GM18867 (cell line): Measurements from ENCODE around the gene KLHL20.
"Not testable (repeated sequence)": the region's sequence is repeated elsewhere in the genome, so short reads cannot be mapped to it uniquely, and the experiment has no call there.

Experiments used
- ATAC-seq: cut with Tn5 transposase; IDR thresholded peaks from one replicate; pipeline ENCODE4 v1.9.1; 2021; ENCODE audit warnings: mild to moderate bottlenecking, moderate library complexity; ENCODE audit not compliant: unreplicated experiment

The KLHL20 gene

GRCh38 chr1:173744651-173745050, 29.9 kb downstream of the KLHL20 start:
- ATAC-seq = no peak

- no peak for ATAC-seq
These were observed 34.4 kb downstream of the KLHL20 start for GRCh38 chr1:173749137-173749536.

- no peak for ATAC-seq
These were observed 39.0 kb downstream of the KLHL20 start for GRCh38 chr1:173753830-173754229.

GRCh38 chr1:173757666-173758065, 42.9 kb downstream of the KLHL20 start:
- no peak for ATAC-seq

GRCh38 chr1:173758110-173758509, 43.3 kb downstream of the KLHL20 start:
- no peak for ATAC-seq

GRCh38 chr1:173758980-173759379, 44.2 kb downstream of the KLHL20 start:
- no peak for ATAC-seq

GRCh38 chr1:173764331-173764730, 49.5 kb downstream of the KLHL20 start:
- not testable (repeated sequence) for ATAC-seq

GRCh38 chr1:173768206-173768605, 53.4 kb downstream of the KLHL20 start:
- ATAC-seq = no peak

- no peak for ATAC-seq
These were observed 54.0 kb downstream of the KLHL20 start for GRCh38 chr1:173768827-173769226.

- ATAC-seq = not testable (repeated sequence)
These were observed 55.5 kb downstream of the KLHL20 start for GRCh38 chr1:173770330-173770729.

GRCh38 chr1:173771560-173771959, 56.8 kb downstream of the KLHL20 start:
- no peak for ATAC-seq

GRCh38 chr1:173775578-173776226, 60.9 kb downstream of the KLHL20 start:
- ATAC-seq = no peak

GRCh38 chr1:173779936-173780335, 65.2 kb downstream of the KLHL20 start:
- ATAC-seq = no peak

- no peak for ATAC-seq
These were observed 70.2 kb downstream of the KLHL20 start for GRCh38 chr1:173784997-173785396.

GRCh38 chr1:173789841-173790240, 75.1 kb downstream of the KLHL20 start:
- ATAC-seq = no peak

GRCh38 chr1:173798078-173798477, 83.3 kb downstream of the KLHL20 start:
- ATAC-seq = no peak

GRCh38 chr1:173799995-173800394, 85.2 kb downstream of the KLHL20 start:
- not testable (repeated sequence) for ATAC-seq

GRCh38 chr1:173802961-173803360, 88.2 kb downstream of the KLHL20 start:
- ATAC-seq = no peak

GRCh38 chr1:173813654-173814053, 98.9 kb downstream of the KLHL20 start:
- ATAC-seq = not testable (repeated sequence)

GRCh38 chr1:173818459-173818858, 103.7 kb downstream of the KLHL20 start:
- no peak for ATAC-seq

GRCh38 chr1:173821680-173822079, 106.9 kb downstream of the KLHL20 start:
- ATAC-seq = no peak

GRCh38 chr1:173823781-173824314, 109.1 kb downstream of the KLHL20 start:
- peak; percentile 38 for ATAC-seq
